A673 (cell line): ENCODE data around the gene MRPS18A.

ENCODE experiments used
- CTCF ChIP-seq: fragments of 300-800, 200-600 bp; sonication (generic); conservative IDR thresholded peaks from 2 replicates; pipeline ENCODE4 v1.5.1; 2017; ENCODE audit warnings: low read depth, mild to moderate bottlenecking, antibody characterized with exemption, low read length, moderate library complexity, mixed read lengths
- EZH2 ChIP-seq: fragments of 200-600 bp; sonication (generic); IDR thresholded peaks from 2 replicates; pipeline ENCODE4 v1.6.1; 2017; ENCODE audit warnings: borderline replicate concordance, low read depth, mild to moderate bottlenecking, mixed read lengths, antibody characterized with exemption, low read length; ENCODE audit not compliant: poor library complexity, severe bottlenecking

- TF ChIP-seq CTCF (no peak), EZH2 (no peak)
Measured at GRCh38 chr6:43709654-43710303, 22.2 kb upstream of the MRPS18A start.
